ENCODE results near the gene GATD1. TPM values are rescaled to one million over a fixed set of nuclear protein-coding genes. Genes with fewer than 3 reads are reported as not detected.

Gene GATD1
- total RNA-seq, 2 donors from 2014 or later = 13.3 to 29.8 TPM

GRCh38 chr11:773830-774229 lies 3.5 kb downstream of the GATD1 start:
- no peaks in the 10 kb centered on the region for H3K9me3 ChIP-seq
- peaks cover 23% of the 10 kb centered on the region for H3K36me3 ChIP-seq
- no peak for TF ChIP-seq CTCF (IDR thresholded peaks at IDR 0.05)
- no peak overlapping the region for H3K4me3 ChIP-seq
- no peak for DNase-seq (ENCODE audit: low spot score)
- H3K27me3 ChIP-seq = no peaks in the 10 kb centered on the region
- peaks cover 0 to 29% of the 10 kb centered on the region in 2 donors for H3K4me1 ChIP-seq
- H3K27ac ChIP-seq = no peak overlapping the region

GRCh38 chr11:773425-773824 lies 3.9 kb downstream of the GATD1 start:
- Histone ChIP-seq H3K27me3 (no peaks in the 10 kb centered on the region), H3K9me3 (no peaks in the 10 kb centered on the region), H3K4me1 (peaks cover 0 to 25% of the 10 kb centered on the region in 2 donors), H3K4me3 (no peak overlapping the region), H3K36me3 (peaks cover 23% of the 10 kb centered on the region), H3K27ac (no peak overlapping the region)
- TF ChIP-seq CTCF (IDR thresholded peaks at IDR 0.05) = no peak
- DNase-seq (ENCODE audit: low spot score) = no peak

- peaks cover 0 to 20% of the 10 kb centered on the region in 2 donors for H3K4me1 ChIP-seq
- H3K27ac ChIP-seq = no peak overlapping the region
- H3K36me3 ChIP-seq = peaks cover 23% of the 10 kb centered on the region
- no peaks in the 10 kb centered on the region for H3K27me3 ChIP-seq
- no peaks in the 10 kb centered on the region for H3K9me3 ChIP-seq
- no peak for TF ChIP-seq CTCF (IDR thresholded peaks at IDR 0.05)
- H3K4me3 ChIP-seq = no peak overlapping the region
- no peak for DNase-seq (ENCODE audit: low spot score)
Measured at GRCh38 chr11:772429-773390, 4.6 kb downstream of the GATD1 start.

GRCh38 chr11:771617-772204 lies 5.6 kb downstream of the GATD1 start:
- Histone ChIP-seq H3K36me3 (peaks cover 26% of the 10 kb centered on the region), H3K27me3 (no peaks in the 10 kb centered on the region), H3K9me3 (no peaks in the 10 kb centered on the region), H3K27ac (no peak overlapping the region), H3K4me1 (peaks cover 0 to 19% of the 10 kb centered on the region in 2 donors), H3K4me3 (no peak overlapping the region)
- DNase-seq (ENCODE audit: low spot score) = no peak
- TF ChIP-seq CTCF (IDR thresholded peaks at IDR 0.05) = no peak

- no peak for DNase-seq (ENCODE audit: low spot score)
- TF ChIP-seq CTCF (IDR thresholded peaks at IDR 0.05) = no peak
- Histone ChIP-seq H3K4me3 (no peak overlapping the region), H3K27ac (no peak overlapping the region), H3K9me3 (no peaks in the 10 kb centered on the region), H3K36me3 (peaks cover 34% of the 10 kb centered on the region), H3K27me3 (no peaks in the 10 kb centered on the region), H3K4me1 (peaks cover 0 to 11% of the 10 kb centered on the region in 2 donors)
Measured at GRCh38 chr11:770642-771616, 6.4 kb downstream of the GATD1 start.

All from right atrium auricular region (tissue), 2 donors.